Stimulated activated effector memory CD8-positive, alpha-beta T cell treated with anti-CD3 and anti-CD28 coated beads, Interleukin-12 subunit alpha, Interleukin-12 subunit beta, amount 100 ng/mL, for 72 hours (primary cell): ENCODE data around the gene CFHR2.
"Not testable (repeated sequence)": the region's sequence is repeated elsewhere in the genome, so short reads cannot be mapped to it uniquely, and the experiment has no call there.

Experiments
- ATAC-seq: fragments of 150-1000 bp; cut with Tn5 transposase; 2 replicates; pipeline ENCODE4 v1.10.0; 2021
- DNase-seq, 2 donors: peaks; one replicate each; pipeline ENCODE4 v3.0.0; 2021 to 2022; ENCODE audit warnings: low spot score in 2 of 2
- H3K27ac Mint-ChIP-seq: one replicate; pipeline ENCODE4 v1.8.0; 2022; ENCODE audit warnings: mild to moderate bottlenecking, mixed read lengths
- H3K36me3 Mint-ChIP-seq: one replicate; pipeline ENCODE4 v1.8.0; 2022; ENCODE audit warnings: mild to moderate bottlenecking, mixed read lengths
- H3K4me1 Mint-ChIP-seq: one replicate; pipeline ENCODE4 v1.8.0; 2022; ENCODE audit warnings: mixed read lengths
- H3K4me3 Mint-ChIP-seq: one replicate; pipeline ENCODE4 v1.8.0; 2022; ENCODE audit warnings: mild to moderate bottlenecking, mixed read lengths
- H3K9me3 Mint-ChIP-seq: one replicate; pipeline ENCODE4 v1.8.0; 2022; ENCODE audit warnings: mixed read lengths

Gene CFHR2

GRCh38 chr1:196977278-196977677 lies 33.7 kb downstream of the CFHR2 start, which contains the start of gene CFHR5:
Gene CFHR5 (plus strand): TSS chr1:196977556. CDS start chr1:196977665, 109 bp downstream.
- no peak within 1 kb of the TSS for H3K4me3 Mint-ChIP-seq
- H3K9me3 Mint-ChIP-seq, result no peaks in the 10 kb centered on the region
- DNase-seq (no peak), ATAC-seq (no peak)
- no peaks in the 10 kb centered on the region for H3K4me1 Mint-ChIP-seq
- H3K36me3 Mint-ChIP-seq, result no peaks in the 10 kb centered on the region
- no peak within 1 kb of the TSS for H3K27ac Mint-ChIP-seq

GRCh38 chr1:196980859-196981258 lies 37.3 kb downstream of the CFHR2 start:
- Mint-ChIP-seq H3K27ac (no peak overlapping the region), H3K9me3 (no peaks in the 10 kb centered on the region), H3K36me3 (no peaks in the 10 kb centered on the region), H3K4me1 (no peaks in the 10 kb centered on the region), H3K4me3 (no peak overlapping the region)
- ATAC-seq, result no peak
- DNase-seq, result no peak

GRCh38 chr1:196982247-196982646 lies 38.7 kb downstream of the CFHR2 start:
- H3K4me1 Mint-ChIP-seq, H3K36me3 Mint-ChIP-seq, H3K4me3 Mint-ChIP-seq, DNase-seq, H3K9me3 Mint-ChIP-seq, ATAC-seq, H3K27ac Mint-ChIP-seq: not testable (repeated sequence)

- H3K36me3 Mint-ChIP-seq, H3K4me1 Mint-ChIP-seq, DNase-seq, H3K4me3 Mint-ChIP-seq, H3K27ac Mint-ChIP-seq, H3K9me3 Mint-ChIP-seq, ATAC-seq: not testable (repeated sequence)
These were observed 48.5 kb downstream of the CFHR2 start for GRCh38 chr1:196991919-196992651.

- ATAC-seq (no peak), DNase-seq (no peak)
- H3K36me3 Mint-ChIP-seq, result no peaks in the 10 kb centered on the region
- no peak overlapping the region for H3K4me3 Mint-ChIP-seq
- H3K4me1 Mint-ChIP-seq, result no peaks in the 10 kb centered on the region
- no peak overlapping the region for H3K27ac Mint-ChIP-seq
- H3K9me3 Mint-ChIP-seq, result no peaks in the 10 kb centered on the region
These were observed 50.4 kb downstream of the CFHR2 start for GRCh38 chr1:196993916-196994315.

- ATAC-seq, result peak; percentile 51
- no peak overlapping the region for H3K4me3 Mint-ChIP-seq
- H3K9me3 Mint-ChIP-seq, result no peaks in the 10 kb centered on the region
- H3K27ac Mint-ChIP-seq, result no peak overlapping the region
- H3K4me1 Mint-ChIP-seq, result no peaks in the 10 kb centered on the region
- no peak for DNase-seq
- no peaks in the 10 kb centered on the region for H3K36me3 Mint-ChIP-seq
These were observed 53.9 kb downstream of the CFHR2 start for GRCh38 chr1:196997423-196997822.

- ATAC-seq, result no peak
- Mint-ChIP-seq H3K27ac (no peak overlapping the region), H3K4me1 (no peaks in the 10 kb centered on the region), H3K4me3 (no peak overlapping the region), H3K9me3 (no peaks in the 10 kb centered on the region), H3K36me3 (no peaks in the 10 kb centered on the region)
- DNase-seq, result no peak
These were observed 58.3 kb downstream of the CFHR2 start for GRCh38 chr1:197001828-197002227.

- ATAC-seq (peak; percentile 37), DNase-seq (no peak)
- no peak overlapping the region for H3K27ac Mint-ChIP-seq
- H3K4me3 Mint-ChIP-seq, result no peak overlapping the region
- no peaks in the 10 kb centered on the region for H3K4me1 Mint-ChIP-seq
- H3K9me3 Mint-ChIP-seq, result no peaks in the 10 kb centered on the region
- H3K36me3 Mint-ChIP-seq, result no peaks in the 10 kb centered on the region
These were observed 59.6 kb downstream of the CFHR2 start for GRCh38 chr1:197003132-197003531.

- H3K36me3 Mint-ChIP-seq, result no peaks in the 10 kb centered on the region
- H3K4me1 Mint-ChIP-seq, result no peaks in the 10 kb centered on the region
- no peak overlapping the region for H3K4me3 Mint-ChIP-seq
- no peak overlapping the region for H3K27ac Mint-ChIP-seq
- ATAC-seq, result no peak
- DNase-seq, result no peak
- H3K9me3 Mint-ChIP-seq, result peaks cover 8% of the 10 kb centered on the region
These were observed 65.3 kb downstream of the CFHR2 start for GRCh38 chr1:197008861-197009260.
